Measurements from ENCODE around the gene RTP5. TPM values are rescaled to one million over a fixed set of nuclear protein-coding genes. Genes with fewer than 3 reads are reported as not detected.

The RTP5 gene
- total and polyA plus RNA-seq, 2 donors (not counting 3 experiments of a cell fraction or from before 2014, with no cell fraction given), result not detected

DNA sequence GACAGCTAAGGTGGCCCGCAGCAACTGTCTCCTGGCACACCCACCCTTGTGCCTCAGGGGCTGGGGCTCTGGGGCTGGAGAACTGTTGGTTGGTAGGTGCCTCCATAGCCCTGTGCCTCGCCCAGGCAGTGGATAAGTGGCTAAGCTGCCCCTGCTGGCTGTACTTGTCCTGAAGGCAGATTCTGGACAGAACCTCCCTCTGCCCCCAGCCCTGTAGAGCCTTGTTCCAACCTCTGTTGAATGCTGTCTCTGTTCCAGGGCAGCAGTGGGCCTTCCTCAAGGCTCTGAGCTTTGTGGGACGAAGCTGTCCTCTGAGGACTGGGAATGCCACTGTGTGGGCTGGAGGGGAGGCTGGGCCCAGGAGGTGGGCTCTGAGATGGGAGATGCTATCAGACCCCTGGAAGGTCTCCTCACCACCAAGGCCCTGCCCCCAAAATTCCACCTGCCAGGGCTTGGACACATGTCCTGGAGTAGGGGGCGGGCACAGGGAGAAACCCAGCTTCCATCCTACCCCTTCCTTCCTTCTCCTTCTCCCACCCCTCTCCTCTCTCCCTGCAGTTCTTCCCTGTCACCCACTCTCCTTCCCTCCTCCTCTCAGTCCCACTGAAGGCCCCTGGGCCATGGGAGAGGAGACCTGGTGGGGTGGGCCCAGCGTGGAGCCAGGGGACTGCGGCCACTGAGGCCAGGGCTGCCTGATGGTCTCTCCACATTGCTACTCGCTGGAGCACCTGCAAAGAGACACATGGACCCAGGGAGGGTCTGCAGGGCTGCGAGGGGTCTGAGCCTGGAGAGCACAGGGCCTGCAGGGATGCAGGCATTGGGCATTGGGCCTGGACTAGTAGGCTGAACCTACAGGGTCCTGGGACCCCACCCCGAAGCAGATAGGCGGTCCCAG, 9.1 kb upstream of the RTP5 start:
- no peak overlapping the region for H3K9ac ChIP-seq (replicated peaks; ENCODE audit: extremely low read depth, insufficient read depth, low read length)
- no peak for TF ChIP-seq POLR2AphosphoS5 (IDR thresholded peaks at IDR 0.05; ENCODE audit: insufficient read depth, low read depth, low read length)
- TF ChIP-seq GATA2 (IDR thresholded peaks at IDR 0.05; ENCODE audit: insufficient read depth, insufficient read length, low read depth, low read length), result no peak
- TF ChIP-seq, protein P1, sequence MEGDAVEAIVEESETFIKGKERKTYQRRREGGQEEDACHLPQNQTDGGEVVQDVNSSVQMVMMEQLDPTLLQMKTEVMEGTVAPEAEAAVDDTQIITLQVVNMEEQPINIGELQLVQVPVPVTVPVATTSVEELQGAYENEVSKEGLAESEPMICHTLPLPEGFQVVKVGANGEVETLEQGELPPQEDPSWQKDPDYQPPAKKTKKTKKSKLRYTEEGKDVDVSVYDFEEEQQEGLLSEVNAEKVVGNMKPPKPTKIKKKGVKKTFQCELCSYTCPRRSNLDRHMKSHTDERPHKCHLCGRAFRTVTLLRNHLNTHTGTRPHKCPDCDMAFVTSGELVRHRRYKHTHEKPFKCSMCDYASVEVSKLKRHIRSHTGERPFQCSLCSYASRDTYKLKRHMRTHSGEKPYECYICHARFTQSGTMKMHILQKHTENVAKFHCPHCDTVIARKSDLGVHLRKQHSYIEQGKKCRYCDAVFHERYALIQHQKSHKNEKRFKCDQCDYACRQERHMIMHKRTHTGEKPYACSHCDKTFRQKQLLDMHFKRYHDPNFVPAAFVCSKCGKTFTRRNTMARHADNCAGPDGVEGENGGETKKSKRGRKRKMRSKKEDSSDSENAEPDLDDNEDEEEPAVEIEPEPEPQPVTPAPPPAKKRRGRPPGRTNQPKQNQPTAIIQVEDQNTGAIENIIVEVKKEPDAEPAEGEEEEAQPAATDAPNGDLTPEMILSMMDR (IDR thresholded peaks at IDR 0.05; ENCODE audit: extremely low read depth in 1 of 2, insufficient read depth in 1 of 2, low read depth in 1 of 2, low read length in 2 of 2), result peak in 1 of 2 donors; percentile 10
- TF ChIP-seq MYC (IDR thresholded peaks at IDR 0.05; ENCODE audit: low read depth, low read length), result no peak
- no peak for TF ChIP-seq FOS (IDR thresholded peaks at IDR 0.05; ENCODE audit: borderline replicate concordance, insufficient read depth, low read length)
- TF ChIP-seq POLR2A (IDR thresholded peaks at IDR 0.05; ENCODE audit: low read depth, low read length), result no peak
- TF ChIP-seq, protein P2, sequence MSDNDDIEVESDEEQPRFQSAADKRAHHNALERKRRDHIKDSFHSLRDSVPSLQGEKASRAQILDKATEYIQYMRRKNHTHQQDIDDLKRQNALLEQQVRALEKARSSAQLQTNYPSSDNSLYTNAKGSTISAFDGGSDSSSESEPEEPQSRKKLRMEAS (IDR thresholded peaks at IDR 0.05; ENCODE audit: insufficient read depth, insufficient read length), result no peak
- H3K4me3 ChIP-seq (replicated peaks in 1 of 3; ENCODE audit: insufficient read depth in 1 of 3, low read depth in 1 of 3, low read length in 3 of 3), result no peak overlapping the region
- H3K79me2 ChIP-seq (ENCODE audit: control insufficient read depth, insufficient read depth, low read length), result no peaks in the 10 kb centered on the region
- no peak overlapping the region for H3K4me2 ChIP-seq (ENCODE audit: insufficient read depth, low read length)
- no peak overlapping the region for H2AFZ ChIP-seq (ENCODE audit: low read depth, low read length)
- intact Hi-C loops (cut with micrococcal nuclease) (no loop called here), dilution Hi-C loops (cut with MboI; ENCODE audit: extremely low pct_ligation_motif_present, low sequenced_read_pairs) (no loop called here)
- no TSS peak for BruUV-seq (replicated peaks)
- no peaks in the 10 kb centered on the region for H3K4me1 ChIP-seq (ENCODE audit: control insufficient read depth, extremely low read depth, insufficient read depth, low read length)
- no peaks in the 10 kb centered on the region for H3K9me3 ChIP-seq (replicated peaks; ENCODE audit: control insufficient read depth, insufficient read depth, low read length)
- no peak for DNase-seq (ENCODE audit: low read depth, low spot score)
- no peaks in the 10 kb centered on the region for H3K36me3 ChIP-seq (ENCODE audit: control insufficient read depth in 2 of 2, extremely low read depth in 1 of 2, insufficient read depth in 2 of 2, low read length in 2 of 2)
- no peaks in the 10 kb centered on the region for H3K9me1 ChIP-seq (replicated peaks; ENCODE audit: control insufficient read depth, extremely low read depth, insufficient read depth, low read length)
- ChIA-PET POLR2A (no interaction called here), CTCF (interaction anchor here (1.0 to 1.4 kb wide), 3 partner anchors 8 to 16 kb away, joined by 3 to 5 read pairs (median 4); no protein-coding TSS in a partner anchor)
- peaks cover 0 to 2% of the 10 kb centered on the region in 2 experiments for H3K27me3 ChIP-seq (ENCODE audit: control insufficient read depth in 2 of 2, insufficient read depth in 2 of 2, low read length in 2 of 2)
- no peak overlapping the region for H3K27ac ChIP-seq (ENCODE audit: insufficient read depth, low read depth, low read length)
- FAIRE-seq, result no peak
- H4K20me1 ChIP-seq (replicated peaks; ENCODE audit: control insufficient read depth, extremely low read depth, insufficient read depth, low read length), result no peaks in the 10 kb centered on the region
